ENCODE data around the gene PROCA1.

PROCA1 gene

DNA sequence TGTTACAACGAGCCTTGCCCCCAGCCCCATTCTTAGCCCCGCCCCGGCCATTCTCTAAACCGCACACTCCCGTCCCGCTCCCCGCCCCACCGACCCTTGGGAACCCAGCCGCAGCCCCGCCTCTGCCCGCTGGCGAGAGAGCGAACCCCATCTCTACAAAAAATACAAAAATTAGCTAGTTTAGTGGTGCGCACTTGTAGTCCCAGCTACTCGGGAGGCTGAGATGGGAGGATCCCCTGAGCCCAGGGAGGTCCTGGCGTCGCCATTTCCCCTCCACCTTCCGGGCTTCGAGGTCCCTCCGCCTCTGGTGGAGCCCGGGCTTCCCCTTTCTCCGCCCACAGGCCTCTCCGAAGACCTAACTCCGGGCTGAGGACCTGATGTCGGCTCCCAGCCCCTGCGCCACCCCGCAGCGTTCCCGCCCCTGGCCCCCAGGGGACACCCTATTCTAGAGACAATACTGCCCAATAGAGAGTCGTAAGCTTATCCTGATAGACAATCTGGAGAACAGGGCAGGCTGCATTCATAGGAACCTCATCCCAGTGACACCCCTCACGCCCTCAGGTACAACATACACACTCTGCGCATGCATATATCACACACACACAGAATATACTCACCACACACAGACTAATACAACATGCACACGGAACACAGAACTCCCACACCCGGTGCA lies 480 bp upstream of the PROCA1 start:
- H3K36me3 ChIP-seq (ENCODE audit: low read length): no peaks in the 10 kb centered on the region
- peak overlapping the region; percentile 88 for H2AFZ ChIP-seq (ENCODE audit: low read depth, low read length, severe bottlenecking)
- peak overlapping the region; percentile 69 for H3K9ac ChIP-seq (ENCODE audit: low read length)
- no peak for TF ChIP-seq EZH2phosphoT487 (conservative IDR thresholded peaks at IDR 0.05; ENCODE audit: low read length)
- TF ChIP-seq, protein P1, sequence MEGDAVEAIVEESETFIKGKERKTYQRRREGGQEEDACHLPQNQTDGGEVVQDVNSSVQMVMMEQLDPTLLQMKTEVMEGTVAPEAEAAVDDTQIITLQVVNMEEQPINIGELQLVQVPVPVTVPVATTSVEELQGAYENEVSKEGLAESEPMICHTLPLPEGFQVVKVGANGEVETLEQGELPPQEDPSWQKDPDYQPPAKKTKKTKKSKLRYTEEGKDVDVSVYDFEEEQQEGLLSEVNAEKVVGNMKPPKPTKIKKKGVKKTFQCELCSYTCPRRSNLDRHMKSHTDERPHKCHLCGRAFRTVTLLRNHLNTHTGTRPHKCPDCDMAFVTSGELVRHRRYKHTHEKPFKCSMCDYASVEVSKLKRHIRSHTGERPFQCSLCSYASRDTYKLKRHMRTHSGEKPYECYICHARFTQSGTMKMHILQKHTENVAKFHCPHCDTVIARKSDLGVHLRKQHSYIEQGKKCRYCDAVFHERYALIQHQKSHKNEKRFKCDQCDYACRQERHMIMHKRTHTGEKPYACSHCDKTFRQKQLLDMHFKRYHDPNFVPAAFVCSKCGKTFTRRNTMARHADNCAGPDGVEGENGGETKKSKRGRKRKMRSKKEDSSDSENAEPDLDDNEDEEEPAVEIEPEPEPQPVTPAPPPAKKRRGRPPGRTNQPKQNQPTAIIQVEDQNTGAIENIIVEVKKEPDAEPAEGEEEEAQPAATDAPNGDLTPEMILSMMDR (IDR thresholded peaks at IDR 0.05; ENCODE audit: insufficient read depth, low read length, poor library complexity, severe bottlenecking): no peak
- peak overlapping the region; percentile 70 for H3K4me3 ChIP-seq (ENCODE audit: insufficient read depth, low read length, poor library complexity, severe bottlenecking)
- H3K27ac ChIP-seq (ENCODE audit: low read depth, low read length): peak overlapping the region; percentile 47; the same call in 1 of the 2 replicates
- H3K27me3 ChIP-seq (ENCODE audit: low read length): no peaks in the 10 kb centered on the region
- H4K20me1 ChIP-seq (ENCODE audit: low read depth, low read length): no peaks in the 10 kb centered on the region
- H3F3A ChIP-seq (ENCODE audit: insufficient read depth): peaks cover 9% of the 10 kb centered on the region
- H3K4me2 ChIP-seq (ENCODE audit: low read depth, low read length, poor library complexity, severe bottlenecking): peak overlapping the region; percentile 90
- H3K79me2 ChIP-seq (ENCODE audit: insufficient read depth, low read length): no peaks in the 10 kb centered on the region
- no peaks in the 10 kb centered on the region for H3K9me2 ChIP-seq (replicated peaks; ENCODE audit: insufficient read depth, low read length)
- H3K9me3 ChIP-seq (ENCODE audit: insufficient read depth, low read length): no peaks in the 10 kb centered on the region

DNA sequence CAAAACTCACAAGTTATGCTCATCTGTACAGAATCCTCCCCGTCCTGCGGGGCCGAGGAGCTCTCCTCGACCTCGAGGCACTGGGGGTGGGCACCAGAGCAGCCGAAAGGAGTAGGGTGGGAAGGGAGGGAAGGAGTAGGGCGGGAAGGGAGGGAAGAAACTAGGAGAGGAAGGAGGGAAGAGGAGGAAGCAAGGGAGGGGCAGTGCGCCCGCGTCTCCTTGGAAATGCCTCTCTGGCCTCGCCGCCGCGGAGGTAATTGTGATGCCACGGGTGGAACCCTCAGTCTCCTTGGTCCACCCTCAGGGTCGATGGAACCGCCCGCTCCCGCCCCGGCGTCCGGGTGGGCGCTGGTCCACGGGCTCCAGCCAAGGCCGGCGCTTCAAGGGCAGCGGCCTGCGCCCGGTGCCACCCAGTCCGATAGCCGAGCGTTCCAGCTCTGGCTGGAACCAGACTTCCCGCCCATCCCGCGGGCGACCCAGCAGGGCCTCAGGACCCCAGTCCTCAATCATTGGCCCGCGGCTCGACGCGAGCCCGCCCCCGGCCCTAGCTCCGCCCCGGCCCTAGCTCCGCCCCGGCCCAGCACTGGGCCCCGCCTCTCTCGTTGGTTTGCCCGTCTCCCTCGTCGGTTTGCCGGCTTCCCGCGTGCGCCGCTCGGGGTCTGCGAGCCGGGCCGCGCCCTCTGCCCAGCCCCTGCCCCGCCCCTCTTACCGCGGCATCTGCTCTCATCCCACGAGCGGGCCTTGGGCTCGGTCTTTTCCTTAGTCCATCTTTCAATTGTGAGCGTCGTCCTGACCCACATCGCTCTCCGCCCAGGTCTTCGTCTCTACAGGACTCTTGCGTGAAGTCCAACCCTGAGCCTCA lies 596 bp downstream of the PROCA1 start:
- TF ChIP-seq EZH2phosphoT487 (conservative IDR thresholded peaks at IDR 0.05; ENCODE audit: low read length): no peak
- TF ChIP-seq, protein P1 (IDR thresholded peaks at IDR 0.05; ENCODE audit: insufficient read depth, low read length, poor library complexity, severe bottlenecking): no peak
- H3K79me2 ChIP-seq (ENCODE audit: insufficient read depth, low read length): no peaks in the 10 kb centered on the region
- H3K9ac ChIP-seq (ENCODE audit: low read length): peak overlapping the region; percentile 69
- peaks cover 9% of the 10 kb centered on the region for H3F3A ChIP-seq (ENCODE audit: insufficient read depth)
- H3K9me3 ChIP-seq (ENCODE audit: insufficient read depth, low read length): no peaks in the 10 kb centered on the region
- peak overlapping the region; percentile 70 for H3K4me3 ChIP-seq (ENCODE audit: insufficient read depth, low read length, poor library complexity, severe bottlenecking)
- no peaks in the 10 kb centered on the region for H3K27me3 ChIP-seq (ENCODE audit: low read length)
- H3K36me3 ChIP-seq (ENCODE audit: low read length): no peaks in the 10 kb centered on the region
- H4K20me1 ChIP-seq (ENCODE audit: low read depth, low read length): no peaks in the 10 kb centered on the region
- H3K4me2 ChIP-seq (ENCODE audit: low read depth, low read length, poor library complexity, severe bottlenecking): peak overlapping the region; percentile 90
- H3K9me2 ChIP-seq (replicated peaks; ENCODE audit: insufficient read depth, low read length): no peaks in the 10 kb centered on the region
- H3K27ac ChIP-seq (ENCODE audit: low read depth, low read length): peak overlapping the region; percentile 47
- H2AFZ ChIP-seq (ENCODE audit: low read depth, low read length, severe bottlenecking): peak overlapping the region; percentile 88

DNA sequence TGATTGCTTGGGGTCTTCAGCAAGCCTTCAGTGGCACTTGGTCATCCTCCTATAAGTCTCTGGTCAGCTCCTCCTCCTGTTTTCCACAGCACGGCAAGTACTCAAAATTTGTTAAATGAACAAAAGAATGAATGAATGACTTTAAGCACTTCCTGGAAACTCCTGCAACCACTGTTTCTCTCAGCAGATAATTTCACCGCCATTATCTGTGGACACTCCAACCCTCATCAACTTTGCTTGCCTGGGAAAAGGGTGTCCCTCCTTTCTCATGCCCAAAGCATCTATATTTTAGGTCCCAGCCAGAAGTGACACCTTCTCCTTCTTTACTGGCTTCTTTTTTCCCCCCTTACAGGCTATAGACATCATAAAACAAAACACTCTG lies 4.4 kb downstream of the PROCA1 start:
- Histone ChIP-seq H3K4me2 (ENCODE audit: low read depth, low read length, poor library complexity, severe bottlenecking) (no peak overlapping the region), H3K9me2 (replicated peaks; ENCODE audit: insufficient read depth, low read length) (no peaks in the 10 kb centered on the region), H3K4me3 (ENCODE audit: insufficient read depth, low read length, poor library complexity, severe bottlenecking) (no peak overlapping the region), H2AFZ (ENCODE audit: low read depth, low read length, severe bottlenecking) (no peak overlapping the region), H3K9me3 (ENCODE audit: insufficient read depth, low read length) (no peaks in the 10 kb centered on the region), H3K36me3 (ENCODE audit: low read length) (no peaks in the 10 kb centered on the region), H3K79me2 (ENCODE audit: insufficient read depth, low read length) (no peaks in the 10 kb centered on the region), H3F3A (ENCODE audit: insufficient read depth) (peaks cover 5% of the 10 kb centered on the region), H3K9ac (ENCODE audit: low read length) (no peak overlapping the region), H3K27me3 (ENCODE audit: low read length) (no peaks in the 10 kb centered on the region), H3K27ac (ENCODE audit: low read depth, low read length) (no peak overlapping the region), H4K20me1 (ENCODE audit: low read depth, low read length) (no peaks in the 10 kb centered on the region)
- TF ChIP-seq, protein P1 (IDR thresholded peaks at IDR 0.05; ENCODE audit: insufficient read depth, low read length, poor library complexity, severe bottlenecking): no peak
- no peak for TF ChIP-seq EZH2phosphoT487 (conservative IDR thresholded peaks at IDR 0.05; ENCODE audit: low read length)

Data from SU-DHL-6 (cell line).